ENCODE results near the gene TCOF1.

TCOF1 gene, protein sequence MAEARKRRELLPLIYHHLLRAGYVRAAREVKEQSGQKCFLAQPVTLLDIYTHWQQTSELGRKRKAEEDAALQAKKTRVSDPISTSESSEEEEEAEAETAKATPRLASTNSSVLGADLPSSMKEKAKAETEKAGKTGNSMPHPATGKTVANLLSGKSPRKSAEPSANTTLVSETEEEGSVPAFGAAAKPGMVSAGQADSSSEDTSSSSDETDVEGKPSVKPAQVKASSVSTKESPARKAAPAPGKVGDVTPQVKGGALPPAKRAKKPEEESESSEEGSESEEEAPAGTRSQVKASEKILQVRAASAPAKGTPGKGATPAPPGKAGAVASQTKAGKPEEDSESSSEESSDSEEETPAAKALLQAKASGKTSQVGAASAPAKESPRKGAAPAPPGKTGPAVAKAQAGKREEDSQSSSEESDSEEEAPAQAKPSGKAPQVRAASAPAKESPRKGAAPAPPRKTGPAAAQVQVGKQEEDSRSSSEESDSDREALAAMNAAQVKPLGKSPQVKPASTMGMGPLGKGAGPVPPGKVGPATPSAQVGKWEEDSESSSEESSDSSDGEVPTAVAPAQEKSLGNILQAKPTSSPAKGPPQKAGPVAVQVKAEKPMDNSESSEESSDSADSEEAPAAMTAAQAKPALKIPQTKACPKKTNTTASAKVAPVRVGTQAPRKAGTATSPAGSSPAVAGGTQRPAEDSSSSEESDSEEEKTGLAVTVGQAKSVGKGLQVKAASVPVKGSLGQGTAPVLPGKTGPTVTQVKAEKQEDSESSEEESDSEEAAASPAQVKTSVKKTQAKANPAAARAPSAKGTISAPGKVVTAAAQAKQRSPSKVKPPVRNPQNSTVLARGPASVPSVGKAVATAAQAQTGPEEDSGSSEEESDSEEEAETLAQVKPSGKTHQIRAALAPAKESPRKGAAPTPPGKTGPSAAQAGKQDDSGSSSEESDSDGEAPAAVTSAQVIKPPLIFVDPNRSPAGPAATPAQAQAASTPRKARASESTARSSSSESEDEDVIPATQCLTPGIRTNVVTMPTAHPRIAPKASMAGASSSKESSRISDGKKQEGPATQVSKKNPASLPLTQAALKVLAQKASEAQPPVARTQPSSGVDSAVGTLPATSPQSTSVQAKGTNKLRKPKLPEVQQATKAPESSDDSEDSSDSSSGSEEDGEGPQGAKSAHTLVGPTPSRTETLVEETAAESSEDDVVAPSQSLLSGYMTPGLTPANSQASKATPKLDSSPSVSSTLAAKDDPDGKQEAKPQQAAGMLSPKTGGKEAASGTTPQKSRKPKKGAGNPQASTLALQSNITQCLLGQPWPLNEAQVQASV (N-terminal part only)

DNA sequence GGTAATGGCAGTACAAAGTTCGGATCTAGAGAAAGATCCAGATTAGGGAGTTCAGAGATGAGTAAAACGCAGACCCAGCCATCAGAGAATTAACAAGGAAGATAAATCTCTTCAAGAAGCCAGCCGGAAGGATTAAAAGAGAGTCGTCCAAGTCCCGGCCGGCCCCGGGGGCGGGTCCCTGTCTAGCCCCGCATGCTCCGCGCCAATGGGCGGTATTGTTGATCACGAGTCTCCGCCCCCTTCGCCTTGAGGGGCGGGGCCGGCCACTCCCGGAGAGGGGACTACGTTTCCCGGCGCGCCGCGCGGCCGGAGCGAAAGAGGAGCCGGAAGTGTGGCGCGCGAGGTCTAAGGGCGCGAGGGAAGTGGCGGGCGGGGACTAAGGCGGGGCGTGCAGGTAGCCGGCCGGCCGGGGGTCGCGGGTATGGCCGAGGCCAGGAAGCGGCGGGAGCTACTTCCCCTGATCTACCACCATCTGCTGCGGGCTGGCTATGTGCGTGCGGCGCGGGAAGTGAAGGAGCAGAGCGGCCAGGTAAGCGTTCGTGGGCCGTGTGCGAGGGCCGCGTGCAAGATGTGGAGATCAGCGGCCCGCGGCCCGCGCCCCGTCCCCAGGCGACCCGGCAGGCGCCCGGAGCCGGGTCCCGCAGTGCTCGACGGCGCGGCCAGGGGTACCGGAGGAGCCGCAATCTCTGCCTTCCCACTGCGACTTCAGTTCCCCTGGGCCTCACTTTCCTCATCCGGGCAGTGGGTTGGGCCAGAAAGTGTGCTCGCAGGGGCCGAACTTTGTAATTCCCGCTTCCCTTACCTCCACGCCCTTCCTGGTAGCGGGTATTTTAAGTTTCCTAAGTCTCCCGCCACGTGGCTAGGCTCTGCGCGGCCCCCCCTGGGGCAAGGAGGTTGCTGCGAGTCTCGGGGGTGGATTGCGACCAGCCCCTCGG, at the start of gene TCOF1:
TSS of gene TCOF1 (plus strand) at position 372 of the 935 bp plus-strand sequence. CDS start at position 422, 50 bp downstream.
- DNase-seq: peak; percentile 75

DNA sequence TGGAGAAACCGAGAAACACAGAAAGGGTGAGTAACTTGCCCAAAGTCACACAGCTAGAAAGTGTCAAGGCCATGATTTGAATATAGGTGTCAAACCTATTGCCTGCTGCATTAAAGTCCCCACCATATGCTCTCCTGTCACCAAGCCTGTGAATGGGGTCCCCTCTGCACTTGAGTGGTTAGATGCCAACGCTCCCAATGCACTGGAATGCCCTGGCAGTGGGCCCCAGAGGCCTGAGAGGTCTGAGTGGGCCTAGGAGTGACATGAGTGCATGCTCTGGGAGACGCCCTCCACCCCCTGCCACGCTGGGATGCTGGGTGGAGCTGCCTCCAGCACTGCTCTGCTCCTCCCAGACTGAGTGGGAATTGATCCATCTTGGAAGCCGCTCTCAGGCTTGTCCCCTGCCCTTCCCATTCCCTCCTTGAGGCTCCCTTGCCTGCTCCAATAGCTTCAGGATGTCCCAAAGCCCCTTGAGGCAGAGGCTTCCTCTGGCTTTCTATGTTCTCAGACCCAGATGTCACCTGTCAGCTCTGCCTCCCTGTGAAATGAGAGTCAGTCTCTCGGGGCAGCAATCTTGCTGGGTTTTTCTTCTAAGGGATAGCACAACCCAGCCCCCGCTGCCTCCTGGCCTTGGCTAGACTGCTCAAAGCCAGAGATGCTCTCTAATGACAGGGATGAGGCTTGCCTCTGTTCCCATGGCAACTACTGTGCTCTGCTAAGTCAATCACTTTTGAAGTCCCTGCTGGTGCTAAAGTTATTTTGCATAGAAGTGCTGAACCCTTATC, 48.2 kb upstream of the TCOF1 start:
- no peak for DNase-seq

DNA sequence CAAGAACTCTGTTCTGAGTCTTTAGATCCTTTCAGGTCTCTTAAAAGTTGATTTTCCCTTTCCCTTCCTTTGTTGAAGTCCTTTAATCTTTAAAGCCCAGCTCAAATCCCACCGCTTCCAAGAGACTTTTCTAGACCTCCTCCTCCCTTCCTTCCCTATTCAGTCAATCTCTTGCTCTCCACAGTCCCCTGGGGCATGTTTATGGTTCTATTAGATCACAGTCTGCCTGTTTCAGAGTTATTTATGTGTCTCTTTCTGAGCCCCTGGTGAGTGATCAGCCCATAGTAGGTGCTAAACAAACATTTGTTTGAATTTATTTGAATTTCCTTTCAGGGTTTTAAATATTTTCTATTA, 47.6 kb upstream of the TCOF1 start:
- no peak for DNase-seq

DNA sequence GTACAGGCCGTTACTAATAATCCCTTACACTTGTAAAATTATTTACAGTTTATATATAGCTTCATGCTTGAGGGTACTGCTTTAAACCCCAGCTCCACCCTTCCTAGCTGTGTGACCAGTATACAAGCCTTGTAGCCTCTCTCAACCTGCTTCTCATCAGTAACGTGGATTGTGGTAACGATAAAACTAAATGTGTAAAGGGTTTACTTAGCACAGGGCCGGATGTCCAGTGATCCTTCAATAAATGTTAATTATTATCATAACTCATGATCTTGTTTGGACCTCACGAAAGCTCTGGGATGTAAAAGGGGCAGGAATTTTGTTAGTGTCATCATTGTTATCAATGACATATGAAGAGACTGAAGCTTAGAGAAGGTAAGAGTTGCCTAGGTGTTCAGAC, 47.3 kb upstream of the TCOF1 start:
- no peak for DNase-seq

DNA sequence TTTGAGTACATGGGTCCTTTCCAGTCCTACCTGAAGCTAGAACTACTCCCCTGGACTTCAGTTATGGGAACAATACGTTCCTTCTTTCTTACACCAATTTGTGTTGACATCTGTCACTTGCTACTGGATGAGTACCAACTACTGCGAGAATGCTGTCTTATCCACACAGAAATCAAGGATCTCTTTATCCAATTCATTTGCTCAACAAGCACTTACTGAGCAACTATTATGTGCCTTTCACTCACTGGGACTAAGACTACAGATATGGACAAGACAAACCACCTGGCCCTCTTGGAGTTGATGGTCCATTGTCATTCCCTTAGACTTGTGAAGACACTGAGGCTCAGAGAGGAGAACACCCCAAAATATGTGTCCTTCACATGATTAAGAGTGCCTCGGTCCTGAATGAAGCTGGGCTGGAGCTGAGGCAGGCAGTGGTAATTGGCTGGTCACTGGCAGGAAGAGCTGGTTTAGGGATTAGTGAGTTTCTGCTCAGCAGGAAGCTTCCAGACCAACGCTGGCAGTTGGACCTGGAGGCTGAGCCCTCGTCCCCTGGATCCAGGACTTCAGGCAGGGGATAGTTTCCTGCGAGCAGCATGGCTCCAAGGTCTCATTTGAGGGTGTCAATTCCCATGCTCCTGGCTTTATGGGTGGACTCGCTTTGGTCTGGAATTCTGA, 46.3 kb upstream of the TCOF1 start:
- no peak for DNase-seq

DNA sequence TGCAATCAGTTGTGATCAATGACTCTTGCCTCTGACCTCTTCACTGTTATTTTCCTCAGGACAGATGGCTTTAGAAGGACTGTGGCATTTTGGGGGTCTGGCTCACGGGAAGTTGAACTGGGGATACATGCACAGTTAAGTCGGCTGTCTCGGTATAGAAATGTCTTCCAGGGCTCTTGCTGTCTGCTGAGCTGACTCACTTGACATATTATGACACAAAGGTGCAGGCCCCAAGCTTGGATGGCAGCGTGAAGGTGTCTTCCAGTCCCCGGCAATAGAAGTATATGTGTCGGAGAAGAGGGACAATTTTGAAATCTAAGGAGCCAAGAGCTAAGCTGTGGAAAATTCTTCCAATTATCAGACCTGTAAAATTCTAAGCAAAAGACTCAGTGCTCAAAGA, 45.0 kb upstream of the TCOF1 start:
- DNase-seq: no peak

DNA sequence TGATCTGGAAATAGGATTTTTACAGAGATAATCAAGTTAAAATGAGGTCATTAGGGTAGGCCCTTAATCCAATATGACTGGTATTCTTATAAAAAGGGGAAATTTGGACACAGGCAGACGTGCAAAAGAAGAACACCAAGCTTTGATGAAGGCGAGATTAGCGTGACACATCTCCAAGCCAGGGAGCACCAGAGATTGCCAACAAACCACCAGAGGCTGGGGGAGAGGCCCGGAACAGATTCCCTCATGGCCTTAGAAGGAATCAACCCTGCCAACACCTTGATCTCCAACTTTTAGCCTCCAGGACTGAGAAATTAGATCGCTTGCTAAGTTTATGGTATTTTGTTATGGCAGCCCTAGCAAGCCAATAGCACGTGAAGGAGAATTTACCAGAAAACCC, 44.0 kb upstream of the TCOF1 start:
- no peak for DNase-seq

DNA sequence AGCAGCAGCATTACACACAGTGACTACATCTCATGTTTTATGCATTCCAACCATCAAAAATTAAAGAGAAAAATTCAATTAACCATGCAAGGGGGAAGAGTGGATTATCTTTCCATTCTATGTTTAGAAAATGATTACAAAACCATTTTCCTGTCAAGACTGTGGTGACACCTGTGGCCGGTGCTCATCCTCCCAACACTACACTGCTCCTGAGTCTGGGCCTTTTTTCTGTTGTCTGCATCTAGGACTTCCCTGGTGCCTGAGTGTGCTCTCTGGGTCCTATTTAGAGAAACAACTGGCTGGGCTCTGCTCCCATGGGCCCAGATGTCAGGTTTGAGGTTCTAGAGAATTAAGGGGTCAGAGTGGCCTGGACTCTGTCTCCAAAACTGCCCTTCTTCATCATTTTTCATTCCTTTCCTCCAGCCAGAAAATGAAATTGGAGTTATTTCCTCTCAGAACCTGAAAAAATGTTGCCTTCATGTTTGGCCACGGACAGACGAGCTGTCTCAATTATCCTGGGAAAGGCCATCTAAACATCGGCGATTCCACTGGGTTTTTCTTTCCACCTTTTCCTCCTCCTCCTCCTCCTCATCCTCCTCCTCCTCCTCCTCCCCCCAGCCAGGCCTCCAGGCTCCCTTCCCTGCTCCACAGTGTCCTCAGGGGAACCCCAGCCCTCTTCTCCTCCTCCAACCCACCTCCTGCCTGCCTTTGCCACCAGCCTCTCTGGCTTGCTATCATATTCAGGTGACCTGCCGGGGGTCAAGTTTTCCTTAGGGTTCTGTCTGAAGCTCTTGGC, 43.4 kb upstream of the TCOF1 start:
- DNase-seq: no peak

DNA sequence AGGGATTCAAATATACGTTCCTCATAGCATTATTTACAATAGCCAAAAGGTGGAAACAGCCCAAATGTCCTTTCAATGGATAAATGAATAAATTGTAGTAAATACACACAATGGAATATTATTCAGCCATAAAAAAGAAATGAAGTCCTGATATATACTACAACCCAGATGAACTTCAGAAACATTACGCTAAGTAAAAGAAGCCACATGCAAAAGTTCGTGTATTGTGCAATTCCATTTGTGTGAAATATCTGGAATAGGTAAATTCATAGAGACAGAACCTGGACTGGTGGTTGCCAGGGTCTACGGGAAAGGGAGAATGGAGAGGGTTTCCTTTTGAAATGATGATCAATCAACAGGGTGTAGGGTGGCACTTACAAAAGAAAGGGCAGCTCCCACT, 42.3 kb upstream of the TCOF1 start:
- DNase-seq: no peak

DNA sequence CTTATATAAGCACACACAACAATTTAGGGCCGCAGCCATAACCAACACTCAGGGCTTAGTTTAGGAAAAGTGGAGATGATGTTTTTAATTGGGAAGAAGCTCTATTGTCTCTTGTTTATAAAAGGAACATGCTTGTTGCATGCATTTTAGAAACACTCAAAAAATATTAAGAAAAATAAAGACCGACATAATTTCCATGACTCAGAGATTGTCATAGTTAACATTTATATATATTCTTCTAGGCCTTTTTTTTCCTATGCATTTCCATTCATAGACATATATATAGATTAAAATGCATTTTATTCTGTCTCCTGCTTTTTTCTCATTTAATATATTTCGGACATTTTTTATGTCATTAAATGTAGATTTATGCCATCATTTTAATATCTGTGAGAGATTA, 41.2 kb upstream of the TCOF1 start:
- DNase-seq: no peak

DNA sequence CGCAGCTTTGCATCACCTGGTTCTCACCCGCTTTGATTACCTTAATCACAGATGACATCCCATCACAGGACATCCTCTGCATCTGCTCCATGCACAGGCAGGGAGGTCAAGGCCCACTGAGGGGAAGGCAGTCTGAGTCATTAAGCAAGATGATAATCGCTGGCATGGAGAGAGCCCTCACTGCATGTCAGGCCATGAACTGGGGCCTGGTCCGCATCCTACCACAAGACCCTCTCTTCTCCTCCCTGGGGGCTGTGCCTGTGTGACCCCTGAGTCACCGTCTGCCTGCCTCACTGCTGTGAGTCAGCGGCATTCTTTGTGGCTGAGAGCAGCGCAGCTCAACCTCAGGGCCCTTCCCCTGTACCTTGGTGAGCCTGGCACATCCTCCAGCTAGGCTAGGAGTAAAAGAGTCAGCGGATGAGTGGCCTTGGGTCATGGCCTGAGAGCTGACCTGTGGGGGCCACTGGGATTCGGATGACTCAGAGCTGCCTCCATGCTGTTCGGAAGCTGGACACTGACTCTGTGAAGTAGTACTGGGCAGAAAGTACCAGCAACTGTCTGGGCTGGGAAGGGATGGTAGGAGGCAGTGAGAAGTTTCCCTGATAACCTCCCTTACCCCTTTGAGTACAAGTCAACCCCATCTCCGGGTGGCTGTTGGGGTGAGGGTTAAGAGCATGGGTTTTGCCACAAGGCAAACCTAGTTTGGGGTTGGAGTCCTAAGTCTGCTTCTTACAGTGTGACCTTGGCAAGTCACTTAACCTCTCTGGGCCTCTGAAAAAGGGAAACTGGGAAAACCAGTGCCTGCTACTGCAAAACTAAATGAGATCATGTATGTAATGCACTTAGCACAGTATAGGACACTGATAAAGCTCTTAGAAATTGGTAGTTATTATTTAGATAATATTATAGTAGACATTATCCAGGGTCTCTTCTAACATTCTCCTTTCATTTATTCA, 40.2 kb upstream of the TCOF1 start:
- DNase-seq: no peak

DNA sequence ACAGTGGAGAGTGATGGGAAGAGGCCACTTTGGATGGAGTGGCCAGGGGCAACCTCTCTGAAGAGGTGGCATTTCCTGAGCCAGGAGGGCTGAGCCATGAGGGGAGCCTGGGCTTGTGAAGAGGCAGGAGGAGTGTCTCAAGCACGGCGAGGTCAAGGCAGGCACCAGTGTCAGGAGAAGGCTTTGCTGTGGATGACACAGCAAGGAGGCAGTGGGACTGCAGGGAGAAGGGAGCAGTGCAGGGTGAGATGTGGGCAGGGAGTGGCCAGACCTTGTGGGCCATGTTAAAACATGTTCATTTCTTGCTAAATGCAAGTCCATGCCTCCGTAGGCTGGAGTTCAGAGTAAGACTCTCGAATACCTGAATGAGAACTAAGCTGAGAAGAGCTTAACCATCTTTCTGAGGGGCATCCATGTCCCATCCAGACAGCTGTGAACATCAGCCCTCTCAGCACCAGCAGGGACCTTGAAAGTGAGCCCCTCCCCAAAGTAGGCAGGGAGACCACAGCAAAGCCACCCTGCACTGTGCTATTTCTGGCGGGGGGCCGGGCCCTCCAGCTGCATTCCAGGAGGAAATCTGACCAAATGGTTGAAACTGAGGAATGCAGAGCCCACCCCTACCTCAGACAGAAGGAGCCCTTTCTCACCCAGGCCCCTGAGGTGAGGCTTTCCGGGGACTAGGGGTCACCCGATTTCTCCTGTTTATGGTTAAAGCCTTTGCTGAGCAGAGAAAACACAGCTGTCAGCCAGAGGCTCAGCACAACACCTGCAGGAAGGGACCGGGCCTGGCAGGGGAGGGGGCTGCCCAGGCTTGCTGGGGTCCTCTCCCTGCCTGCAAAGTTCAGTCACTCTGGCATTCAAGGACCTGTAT, 38.6 kb upstream of the TCOF1 start:
- no peak for DNase-seq

DNA sequence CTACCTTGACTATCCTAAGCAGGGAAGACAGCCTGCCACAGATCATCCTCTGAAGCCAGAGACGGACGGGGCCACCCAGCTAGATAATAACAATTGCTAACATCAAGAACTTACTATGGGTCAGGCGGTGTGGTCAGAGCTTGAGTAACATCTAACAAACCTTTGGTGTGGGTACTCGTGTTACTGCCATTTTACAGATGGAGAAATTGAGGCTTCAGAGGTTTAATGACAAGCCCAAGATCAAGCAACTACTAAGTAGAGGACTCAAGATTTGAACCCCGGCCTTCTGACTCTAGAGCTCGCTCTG, 38.1 kb upstream of the TCOF1 start:
- no peak for DNase-seq

DNA sequence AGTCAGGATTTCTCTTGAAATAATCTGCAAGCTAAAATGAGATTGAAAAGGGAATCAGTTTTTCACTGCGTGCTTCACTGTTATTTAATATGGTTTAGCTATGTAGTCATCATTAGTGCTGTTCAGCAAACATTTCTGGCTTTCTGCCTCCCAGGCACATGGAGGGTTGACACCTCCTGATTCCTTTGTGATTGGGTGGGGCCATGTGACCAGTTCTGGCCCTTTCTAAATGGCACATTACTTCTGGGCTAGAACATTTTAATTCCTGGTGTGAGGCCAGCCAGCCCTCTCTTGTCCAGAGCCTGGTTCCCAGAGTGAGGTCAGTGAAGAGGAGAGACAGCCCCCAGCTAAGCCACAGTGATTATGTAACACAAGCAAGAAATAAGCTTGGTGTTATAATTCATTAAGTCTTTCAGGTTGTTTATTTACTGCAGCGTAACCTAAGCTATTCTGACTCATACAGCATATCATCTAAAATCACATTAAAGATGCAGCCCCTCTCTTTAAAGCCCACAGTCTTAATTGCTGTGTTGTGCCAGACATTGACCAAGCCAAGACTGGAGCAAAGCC, 37.4 kb upstream of the TCOF1 start:
- no peak for DNase-seq

DNA sequence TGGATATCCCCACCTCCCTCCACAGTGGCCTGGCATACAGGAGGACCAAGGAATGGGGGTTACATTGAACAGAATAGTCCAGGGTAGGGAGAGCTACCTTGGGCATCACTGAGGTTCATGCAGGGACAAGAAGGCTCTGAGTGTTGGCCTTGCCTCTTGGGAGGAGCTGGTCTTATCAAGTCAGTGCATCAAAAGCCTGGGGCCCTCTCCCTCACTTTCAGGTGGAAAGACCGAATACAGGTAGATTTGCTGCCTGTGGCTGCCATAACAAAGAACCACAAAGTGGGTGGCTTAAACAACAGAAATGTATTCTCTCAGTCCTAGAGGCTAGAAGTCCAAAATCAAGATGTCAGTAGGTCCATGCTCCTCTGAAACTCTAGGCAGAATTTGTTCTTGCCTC, 36.3 kb upstream of the TCOF1 start:
- no peak for DNase-seq

DNA sequence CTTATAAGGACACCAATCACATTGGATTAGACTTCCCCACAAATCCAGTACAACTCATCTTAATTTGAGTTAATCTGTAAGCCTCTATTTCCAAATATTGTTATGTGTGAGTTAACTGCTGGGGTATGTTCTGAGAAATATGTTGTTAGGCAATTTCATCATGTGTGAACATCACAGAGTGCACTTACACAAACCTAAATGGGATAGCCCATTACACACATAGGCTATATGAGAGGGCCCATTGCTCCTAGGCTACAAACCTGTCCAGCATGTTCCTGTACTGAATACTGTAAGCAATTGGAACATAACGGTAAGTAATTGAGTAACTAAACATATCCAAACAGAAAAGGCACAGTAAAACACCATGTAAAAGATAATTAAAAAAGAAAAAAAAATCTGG, 35.7 kb upstream of the TCOF1 start:
- DNase-seq: no peak

DNA sequence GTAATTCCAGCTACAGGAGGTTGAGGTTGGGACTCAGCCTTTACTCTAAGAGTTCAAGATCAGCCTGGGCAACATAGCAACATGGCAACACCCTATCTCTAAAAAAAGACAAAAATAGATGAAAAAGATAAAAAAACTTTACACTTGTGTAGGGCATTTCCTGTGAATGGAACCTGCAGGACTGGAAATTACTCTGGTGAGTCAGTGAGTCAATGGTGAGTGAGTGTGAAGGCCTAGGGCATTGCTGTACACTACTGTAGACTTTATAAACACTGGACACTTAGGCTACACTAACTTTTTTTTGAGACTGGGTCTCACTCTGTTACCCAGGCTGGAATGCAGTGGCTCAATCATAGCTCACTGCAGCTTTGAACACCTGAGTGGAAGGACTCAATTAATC, 35.3 kb upstream of the TCOF1 start:
- DNase-seq: no peak
